Measurements from ENCODE around the gene SMAD9.

The SMAD9 gene

DNA sequence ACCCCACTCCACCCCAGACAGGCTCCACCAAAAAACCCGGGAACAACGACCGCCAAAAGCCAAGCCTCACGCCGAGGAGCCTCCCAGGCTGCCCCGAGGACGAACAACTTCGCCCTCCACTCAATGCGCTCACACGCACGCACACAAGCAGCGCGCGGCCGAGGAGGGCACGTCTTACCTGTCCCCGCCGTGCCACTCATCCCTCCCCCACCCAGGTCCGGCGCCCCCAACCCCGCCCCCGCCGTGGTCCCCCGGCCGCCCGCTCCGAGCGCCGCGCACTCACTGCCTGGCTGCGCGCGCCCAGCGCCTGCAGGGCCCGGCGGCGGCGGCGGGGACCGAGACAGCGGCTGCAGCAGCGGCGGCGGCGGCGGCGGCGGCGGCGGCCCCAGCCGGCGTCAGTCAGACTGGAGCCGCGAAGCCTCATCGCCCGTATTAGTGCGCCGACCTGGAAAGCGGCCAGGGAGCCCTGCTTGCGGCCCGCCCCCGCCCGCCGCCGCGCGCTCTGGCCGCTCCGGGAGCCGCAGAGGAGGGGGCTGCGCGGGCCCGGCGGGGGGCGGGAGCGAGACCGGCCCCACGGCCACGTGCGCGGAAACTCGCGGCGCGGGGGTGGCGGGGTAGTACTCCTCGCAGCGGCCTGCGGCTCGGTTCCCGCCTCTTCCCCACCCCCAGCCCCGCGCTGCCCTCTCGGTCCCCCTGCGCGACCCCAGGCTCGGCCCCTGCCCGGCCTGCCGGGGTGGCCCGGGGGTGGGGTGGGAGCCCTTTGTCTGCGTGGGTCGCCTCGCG lies at the start of gene SMAD9:
Gene SMAD9 (minus strand): TSS at position 406 of the 783 bp plus-strand sequence. CDS start 40,549 bp downstream, outside the sequence.
- DNase-seq = no peak

GRCh38 chr13:36966404-36966803 lies 46.4 kb upstream of the SMAD9 start:
- DNase-seq = no peak

DNA sequence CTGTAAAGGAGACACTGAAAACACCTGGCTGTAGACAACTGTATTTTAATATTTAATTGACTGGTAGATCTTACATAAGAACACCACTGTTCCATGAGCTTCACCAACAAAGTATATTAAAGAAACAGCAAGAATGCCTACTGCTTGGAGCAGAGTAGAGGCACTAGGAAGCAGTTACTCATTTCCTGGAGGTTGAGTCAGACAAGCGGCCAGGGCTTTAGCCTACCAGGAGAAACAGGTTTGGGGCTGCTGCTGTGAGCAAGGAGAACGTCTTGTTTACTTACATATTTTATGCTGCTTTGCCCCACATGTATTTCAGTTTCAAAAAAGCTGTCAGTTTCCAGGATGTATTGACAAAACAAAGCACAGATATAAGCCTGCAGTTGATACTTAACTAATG lies 45.7 kb upstream of the SMAD9 start:
- no peak for DNase-seq

DNA sequence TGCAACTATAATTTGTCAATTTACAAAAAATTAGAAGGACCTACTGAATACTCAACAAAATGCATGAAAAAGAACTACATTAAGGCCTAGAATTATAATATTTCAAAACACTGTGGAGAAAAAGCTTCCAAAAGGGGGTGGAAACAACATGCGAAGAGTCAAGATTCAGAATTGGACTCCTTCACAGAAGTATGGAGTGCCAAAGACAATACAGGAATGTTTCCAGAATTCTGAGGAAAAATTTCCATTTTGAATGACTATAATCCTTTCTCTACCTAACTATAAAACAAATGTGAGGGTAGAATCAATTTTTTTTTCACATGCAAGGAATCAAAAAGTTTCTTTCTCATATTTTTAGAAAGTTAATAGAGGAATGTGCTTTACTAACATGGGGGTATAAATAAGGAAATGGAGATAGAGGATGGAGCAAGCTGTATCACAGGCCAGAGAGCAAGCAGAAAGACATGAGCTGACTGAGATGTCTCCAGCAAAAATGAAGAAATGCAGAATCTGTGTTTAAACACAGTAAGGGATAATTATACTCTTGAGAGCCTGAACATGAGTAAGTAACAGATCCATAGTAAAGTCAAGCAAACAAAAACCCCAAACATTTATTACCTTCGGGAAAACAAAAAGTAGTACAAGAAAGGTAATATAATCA lies 39.5 kb upstream of the SMAD9 start:
- no peak for DNase-seq

DNA sequence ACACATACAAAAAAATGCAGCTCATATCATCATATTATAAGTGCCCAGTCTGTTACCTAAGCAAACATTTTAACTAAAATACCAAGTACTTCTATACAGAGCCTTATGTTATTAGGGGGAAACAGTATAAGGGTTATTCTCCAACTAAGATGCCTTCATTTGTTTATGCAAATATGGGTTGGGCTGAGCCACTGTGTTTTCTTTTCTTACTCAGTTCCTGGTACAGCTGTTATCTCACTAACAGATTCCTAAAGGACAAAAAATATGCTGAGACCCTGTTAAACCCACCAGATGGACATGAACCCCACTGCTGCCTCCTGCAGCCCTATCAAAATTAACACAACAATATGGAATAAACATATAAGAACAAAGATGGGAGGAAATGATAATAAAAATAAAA lies 34.5 kb upstream of the SMAD9 start:
- no peak for DNase-seq

- DNase-seq = no peak
Observed at GRCh38 chr13:36950920-36951319, 30.9 kb upstream of the SMAD9 start.

- DNase-seq = no peak
Observed at GRCh38 chr13:36950330-36950729, 30.3 kb upstream of the SMAD9 start.

DNA sequence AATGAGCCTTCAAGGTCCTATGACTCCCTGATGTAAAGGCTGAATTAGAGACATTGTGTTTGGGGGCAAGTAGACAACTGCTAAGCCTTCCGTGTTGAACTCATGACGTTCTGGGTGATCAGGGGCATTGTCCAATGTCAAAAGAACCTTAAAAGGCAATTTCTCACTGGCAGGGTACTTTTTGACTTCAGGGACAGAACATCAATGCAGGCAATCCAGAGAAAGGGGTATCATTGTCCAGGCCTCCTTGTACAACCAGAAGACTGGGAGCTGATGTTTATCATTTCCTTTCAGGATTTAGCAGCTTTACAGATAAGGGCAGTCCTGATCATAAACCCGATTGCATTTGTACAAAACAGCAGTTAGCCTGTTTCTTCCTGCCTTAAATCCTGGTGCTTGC lies 25.0 kb upstream of the SMAD9 start:
- DNase-seq = no peak

DNA sequence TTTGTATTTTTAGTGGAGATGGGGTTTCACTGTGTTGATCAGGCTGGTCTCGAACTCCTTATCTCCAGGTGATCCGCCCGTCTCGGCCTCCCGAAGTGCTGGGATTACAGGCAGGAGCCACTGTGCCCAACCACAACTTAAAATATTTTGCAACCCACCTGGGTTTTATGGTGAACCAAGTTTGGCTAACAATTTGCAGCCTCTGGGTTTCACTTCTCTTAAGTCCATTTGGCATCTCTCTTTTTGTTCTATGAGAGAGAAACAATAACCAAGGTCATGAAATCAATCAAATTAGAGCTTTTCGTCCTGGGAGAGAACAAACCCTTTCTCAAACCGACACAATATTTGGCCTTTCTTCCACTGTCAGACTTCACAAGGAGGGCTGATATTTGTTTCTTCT lies 5.6 kb upstream of the SMAD9 start:
- no peak for DNase-seq

GRCh38 chr13:36924001-36924400 lies 4.0 kb upstream of the SMAD9 start:
- no peak for DNase-seq

DNA sequence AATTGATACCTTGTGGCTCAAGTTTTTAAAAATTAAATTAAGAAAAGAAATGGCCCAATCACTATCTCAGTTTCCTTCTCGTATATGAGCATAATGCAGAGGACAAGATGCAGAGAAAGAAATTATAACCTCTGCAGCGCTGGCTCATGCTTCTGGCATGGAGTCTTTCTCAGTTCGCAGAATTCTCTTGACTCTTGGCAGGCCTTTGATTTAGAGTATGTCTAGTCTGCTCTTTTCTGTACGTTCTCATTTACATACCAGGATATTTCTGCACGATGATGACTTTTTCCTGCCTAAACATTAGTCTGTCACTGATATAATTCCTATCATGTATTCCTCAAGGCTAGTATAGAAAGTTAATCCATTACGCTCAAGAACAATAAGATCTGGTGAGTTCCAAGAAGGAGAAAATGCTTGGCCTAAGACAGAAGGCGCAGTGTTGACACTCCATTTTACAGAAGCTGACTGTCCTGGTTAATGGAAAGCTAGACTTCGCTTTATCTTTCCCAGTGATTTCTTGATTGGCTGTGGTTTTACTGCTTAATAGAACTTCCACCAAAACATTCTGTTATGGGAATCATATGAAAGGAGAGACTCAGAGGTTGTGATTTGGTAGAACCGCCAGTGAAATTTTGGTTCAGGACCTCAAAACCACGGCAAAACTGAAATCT lies 1.7 kb upstream of the SMAD9 start:
- no peak for DNase-seq

DNA sequence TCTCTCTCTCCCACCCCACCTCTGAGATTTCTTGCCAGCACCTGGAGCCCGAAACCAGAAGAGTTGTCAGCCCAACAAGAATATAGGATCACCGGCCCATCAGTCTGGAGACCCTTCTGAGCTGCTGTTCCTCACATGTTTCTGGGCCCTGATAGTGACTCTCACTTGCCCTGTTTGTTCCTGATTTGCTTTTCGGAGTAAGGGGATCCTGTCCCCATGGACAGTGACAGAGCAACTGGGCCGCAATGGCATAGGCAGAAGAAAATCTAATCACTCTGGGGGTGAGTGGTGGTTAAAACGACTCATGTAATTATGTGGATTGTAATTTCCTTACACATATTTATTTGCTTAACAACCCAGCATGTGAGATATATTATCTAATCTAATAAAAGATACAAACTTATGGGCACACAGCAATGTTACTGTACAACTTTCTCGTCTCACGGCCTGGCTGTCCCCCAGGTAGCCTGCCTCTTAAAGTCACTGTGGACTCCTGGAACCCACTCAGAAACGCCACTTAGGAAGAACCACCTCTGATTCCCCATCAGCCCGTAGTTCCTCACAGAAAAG lies 663 bp upstream of the SMAD9 start:
- DNase-seq = no peak

- no peak for DNase-seq
Observed at GRCh38 chr13:36919171-36919832, 736 bp downstream of the SMAD9 start.

- DNase-seq = no peak
Observed at GRCh38 chr13:36918246-36919131, 1.5 kb downstream of the SMAD9 start.

- DNase-seq = no peak
Observed at GRCh38 chr13:36917311-36917710, 2.7 kb downstream of the SMAD9 start.

DNA sequence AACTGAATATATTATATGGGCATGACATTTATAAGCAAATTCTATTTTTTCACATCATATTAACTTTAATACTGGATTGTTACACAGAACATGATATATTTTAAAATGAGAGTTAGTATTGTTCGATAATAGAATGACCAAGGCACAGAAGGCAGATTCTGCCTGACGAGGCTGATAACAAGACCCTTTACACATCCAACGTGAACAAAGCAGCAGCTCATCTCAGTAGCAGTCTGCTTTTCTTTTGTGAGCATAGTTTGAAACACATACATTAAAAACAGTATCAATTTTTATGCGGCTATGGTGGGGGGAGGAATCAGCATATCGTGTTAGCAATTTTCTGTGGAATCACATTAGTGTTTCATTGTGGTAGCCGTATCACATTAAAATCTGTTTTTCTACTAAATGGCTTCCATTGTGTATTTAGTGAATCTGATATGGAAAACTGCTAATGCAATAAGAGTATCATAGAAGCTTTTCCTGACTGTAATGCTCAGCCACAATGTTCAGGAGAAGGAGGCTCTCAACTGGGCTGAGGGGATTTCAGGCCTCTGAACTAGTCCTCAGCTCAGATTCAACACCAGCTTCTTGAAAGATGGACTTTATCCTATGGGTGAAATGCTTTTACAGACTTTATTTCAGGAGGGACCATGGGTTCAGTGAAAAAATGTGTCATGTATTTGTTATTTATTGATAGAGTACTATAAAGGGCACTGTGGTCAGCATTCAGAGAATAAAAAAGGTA lies 4.0 kb downstream of the SMAD9 start:
- DNase-seq = no peak

DNA sequence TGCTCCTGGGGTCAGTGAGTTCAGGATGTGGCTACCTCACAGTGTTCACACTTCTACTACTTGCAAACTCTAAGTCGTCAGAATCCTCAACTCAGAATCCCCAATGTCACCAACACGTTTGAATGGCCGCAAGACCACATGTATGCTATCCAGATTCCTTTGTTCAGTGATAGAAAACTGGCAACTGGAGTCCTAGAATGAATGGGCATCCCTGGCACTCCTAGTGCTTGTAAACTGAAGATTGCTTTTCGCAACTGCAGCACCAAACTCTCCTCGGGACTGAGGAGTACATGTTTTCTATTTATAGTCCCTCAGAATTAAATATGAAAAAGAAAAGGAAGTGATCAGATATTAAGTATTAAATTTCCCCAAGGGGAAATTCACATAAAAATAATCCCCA lies 4.9 kb downstream of the SMAD9 start:
- DNase-seq = no peak

DNA sequence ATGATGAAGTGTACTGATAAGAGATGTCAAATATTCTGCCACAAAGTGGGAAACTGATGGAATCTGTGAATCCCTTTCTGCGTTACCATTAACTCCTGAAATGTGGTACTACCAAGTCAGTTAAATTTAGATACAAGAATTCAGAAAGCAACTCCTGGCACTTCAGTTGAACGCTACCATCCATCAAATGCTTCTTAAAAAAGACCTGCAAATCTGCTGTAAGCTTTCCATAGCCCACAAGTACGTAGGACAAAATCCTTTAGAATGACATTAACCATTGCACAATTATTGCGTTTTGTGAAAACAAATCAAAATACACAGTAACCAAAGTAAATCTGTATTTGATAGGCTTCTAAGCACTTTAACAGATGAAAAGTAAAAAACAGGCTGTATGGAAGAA lies 5.4 kb downstream of the SMAD9 start:
- no peak for DNase-seq

- no peak for DNase-seq
Observed at GRCh38 chr13:36913463-36913862, 6.6 kb downstream of the SMAD9 start.

DNA sequence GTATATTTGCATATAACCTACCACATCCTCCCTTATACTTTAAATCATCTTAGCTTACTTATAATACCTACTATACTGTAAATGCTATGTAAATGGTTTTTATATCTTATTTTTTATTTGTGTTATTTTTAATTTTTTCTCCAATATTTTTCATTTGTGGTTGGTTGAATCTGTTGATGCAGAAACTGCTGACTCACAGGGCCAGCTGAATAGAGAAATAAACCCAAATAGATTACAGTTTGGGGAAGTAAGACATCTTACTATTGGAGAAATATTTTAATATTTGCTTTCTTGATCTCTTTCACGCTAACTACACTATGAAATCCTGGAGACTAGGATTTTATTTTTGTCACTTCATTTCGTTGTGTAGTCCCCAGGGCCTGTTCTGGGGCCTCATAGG lies 7.1 kb downstream of the SMAD9 start:
- no peak for DNase-seq

- no peak for DNase-seq
Observed at GRCh38 chr13:36912369-36912768, 7.7 kb downstream of the SMAD9 start.
